Peyer's patch (tissue), 4 donors: ENCODE results near the gene GPR108. TPM values are rescaled to one million over a fixed set of nuclear protein-coding genes. Genes with fewer than 3 reads are reported as not detected.

Experiments
- DNase-seq, 3 donors: peaks; one replicate each; pipeline ENCODE4 v3.0.0-alpha.2; 2017 to 2019
- H3K27ac ChIP-seq, 4 donors: fragments of 200-600 bp; sonication (generic); one replicate each; pipeline ENCODE4 v1.5.1; 2016 to 2019
- H3K27me3 ChIP-seq, 2 donors: fragments of 200-600 bp; sonication (generic); one replicate each; pipeline ENCODE4 v1.5.1; 2019
- H3K36me3 ChIP-seq, 3 donors: fragments of 200-600 bp; sonication (generic); one replicate each; pipeline ENCODE4 v1.5.1; 2016 to 2019
- H3K4me1 ChIP-seq, 4 donors: fragments of 200-600 bp; sonication (generic); one replicate each; pipeline ENCODE4 v1.5.1; 2016 to 2019
- H3K4me3 ChIP-seq, 4 donors: fragments of 200-600 bp; sonication (generic); 1 replicate in 3 of 4; 2 replicates in 1 of 4; pipeline ENCODE4 v1.5.1; 2016 to 2019; ENCODE audit warnings: mild to moderate bottlenecking in 1 of 4
- H3K9me3 ChIP-seq, 4 donors: fragments of 200-600 bp; sonication (generic); one replicate each; pipeline ENCODE4 v1.5.1; 2016 to 2019; ENCODE audit warnings: mild to moderate bottlenecking in 1 of 4
- CTCF ChIP-seq, 6 experiments: fragments of 450-650 bp in 4 of 6; fragments of 200-600 bp in 2 of 6; sonication (generic) in 1 of 6; IDR thresholded peaks; one replicate each; pipeline ENCODE4 v1.5.1; 2017 to 2019; ENCODE audit warnings: antibody characterized with exemption in 6 of 6, mild to moderate bottlenecking in 3 of 6, moderate library complexity in 1 of 6
- POLR2A ChIP-seq, 2 donors: fragments of 450-650 bp; IDR thresholded peaks; one replicate each; pipeline ENCODE4 v1.5.1; 2017; ENCODE audit warnings: antibody characterized with exemption in 2 of 2, mild to moderate bottlenecking in 2 of 2, moderate library complexity in 2 of 2
- total RNA-seq, 4 donors: library from RNA; depleted of rRNA; stranded (reverse); fragments of >200 nt; gene quantifications; one replicate each; pipeline ENCODE4 v1.1.0, GENCODE V29; 2016

Gene GPR108
- total RNA-seq, 4 donors from 2014 or later, result 54.5 to 133 (median 92.2) TPM

- TF ChIP-seq CTCF (IDR thresholded peaks at IDR 0.05), result no peak
- TF ChIP-seq POLR2A (IDR thresholded peaks at IDR 0.05), result no peak
- H3K4me3 ChIP-seq, result no peak overlapping the region
- no peaks in the 10 kb centered on the region for H3K36me3 ChIP-seq
- H3K9me3 ChIP-seq, result no peaks in the 10 kb centered on the region
- H3K4me1 ChIP-seq, result peaks cover 0 to 19% (median 2%) of the 10 kb centered on the region in 4 donors
- peak overlapping the region in 2 of 4 donors; percentile 20 to 64 for H3K27ac ChIP-seq
- DNase-seq, result no peak
- H3K27me3 ChIP-seq, result no peaks in the 10 kb centered on the region
Measured at GRCh38 chr19:6721138-6721474, 16.3 kb downstream of the GPR108 start.

- no peaks in the 10 kb centered on the region for H3K36me3 ChIP-seq
- TF ChIP-seq CTCF (IDR thresholded peaks at IDR 0.05), result no peak
- no peak for TF ChIP-seq POLR2A (IDR thresholded peaks at IDR 0.05)
- H3K27me3 ChIP-seq, result no peaks in the 10 kb centered on the region
- H3K4me1 ChIP-seq, result peaks cover 0 to 15% (median 2%) of the 10 kb centered on the region in 4 donors
- no peak for DNase-seq
- H3K9me3 ChIP-seq, result no peaks in the 10 kb centered on the region
- H3K4me3 ChIP-seq, result peak within 1 kb of the TSS in 3 of 4 donors; percentile 4 to 28 (median 18)
- peak within 1 kb of the TSS in 2 of 4 donors; percentile 20 to 64 for H3K27ac ChIP-seq
Measured at GRCh38 chr19:6720369-6721137, 16.8 kb downstream of the GPR108 start, which contains the start of gene C3. Gene C3 (minus strand): TSS chr19:6720650. CDS start chr19:6720589, 61 bp downstream.

- TF ChIP-seq CTCF (IDR thresholded peaks at IDR 0.05) (no peak), POLR2A (IDR thresholded peaks at IDR 0.05) (no peak)
- Histone ChIP-seq H3K27ac (peak overlapping the region in 1 of 4 donors; percentile 64), H3K9me3 (no peaks in the 10 kb centered on the region), H3K4me3 (peak overlapping the region in 3 of 4 donors; percentile 4 to 28 (median 18)), H3K36me3 (no peaks in the 10 kb centered on the region), H3K27me3 (no peaks in the 10 kb centered on the region), H3K4me1 (peaks cover 0 to 10% (median under 1%) of the 10 kb centered on the region in 4 donors)
- DNase-seq, result no peak
Measured at GRCh38 chr19:6719992-6720368, 17.4 kb downstream of the GPR108 start.

- peak overlapping the region in 2 of 4 donors; percentile 4 to 15 for H3K4me3 ChIP-seq
Measured at GRCh38 chr19:6719540-6719861, 17.9 kb downstream of the GPR108 start.

GRCh38 chr19:6718741-6719539 is 18.4 kb downstream of the GPR108 start:
- Histone ChIP-seq H3K4me3 (peak overlapping the region in 2 of 4 donors; percentile 4 to 15), H3K27me3 (no peaks in the 10 kb centered on the region), H3K27ac (no peak overlapping the region), H3K4me1 (peaks cover 0 to 8% (median 0%) of the 10 kb centered on the region in 4 donors), H3K9me3 (no peaks in the 10 kb centered on the region), H3K36me3 (no peaks in the 10 kb centered on the region)
- peak in 1 of 3 donors; percentile 29 for DNase-seq
- TF ChIP-seq CTCF (IDR thresholded peaks at IDR 0.05) (no peak), POLR2A (IDR thresholded peaks at IDR 0.05) (no peak)

More at GRCh38 chr19:6719540-6719861, 17.9 kb downstream of the GPR108 start:
- no peak for TF ChIP-seq CTCF (IDR thresholded peaks at IDR 0.05)
- no peak for TF ChIP-seq POLR2A (IDR thresholded peaks at IDR 0.05)
- Histone ChIP-seq H3K4me1 (peaks cover 0 to 8% (median 0%) of the 10 kb centered on the region in 4 donors), H3K27ac (no peak overlapping the region), H3K27me3 (no peaks in the 10 kb centered on the region), H3K9me3 (no peaks in the 10 kb centered on the region), H3K36me3 (no peaks in the 10 kb centered on the region)
- DNase-seq, result no peak
